ENCODE results near the gene ARHGAP18.

GRCh38 chr6:129678463-129678862 lies 31.5 kb downstream of the ARHGAP18 start:
- TF ChIP-seq MXD1 (CRISPR knock-in tag; IDR thresholded peaks at IDR 0.05) (no peak), SUZ12 (IDR thresholded peaks at IDR 0.05; ENCODE audit: low read depth, low read length) (no peak), ELF1 (CRISPR knock-in tag; IDR thresholded peaks at IDR 0.05) (no peak), PRDM15 (CRISPR knock-in tag; IDR thresholded peaks at IDR 0.05) (no peak), ZNF292 (CRISPR knock-in tag; IDR thresholded peaks at IDR 0.05; ENCODE audit: borderline replicate concordance, low read depth) (no peak), ZNF232 (CRISPR knock-in tag; IDR thresholded peaks at IDR 0.05; ENCODE audit: borderline replicate concordance) (no peak), SMAD3 (CRISPR knock-in tag; IDR thresholded peaks at IDR 0.05) (no peak)
